ENCODE results near the gene TTLL4.

The TTLL4 gene

GRCh38 chr2:218781691-218782527 lies 71.3 kb downstream of the TTLL4 start, which contains the start of gene CYP27A1:
CYP27A1 (plus strand) TSS chr2:218782147; CDS start chr2:218782183, 36 bp downstream.
- DNase-seq (ENCODE audit: low read depth in 1 of 2, low spot score in 1 of 2) = no peak

GRCh38 chr2:218782528-218782844 lies 71.9 kb downstream of the TTLL4 start:
- DNase-seq (ENCODE audit: low read depth in 1 of 2, low spot score in 1 of 2) = no peak

GRCh38 chr2:218783688-218784087 lies 73.1 kb downstream of the TTLL4 start:
- DNase-seq (ENCODE audit: low read depth in 1 of 2, low spot score in 1 of 2) = no peak

GRCh38 chr2:218785103-218785502 lies 74.5 kb downstream of the TTLL4 start:
- DNase-seq (ENCODE audit: low read depth in 1 of 2, low spot score in 1 of 2) = no peak

- no peak for DNase-seq (ENCODE audit: low read depth in 1 of 2, low spot score in 1 of 2)
Measured at GRCh38 chr2:218786133-218786532, 75.5 kb downstream of the TTLL4 start.

- DNase-seq (ENCODE audit: low read depth in 1 of 2, low spot score in 1 of 2) = no peak
Measured at GRCh38 chr2:218788529-218789255, 78.1 kb downstream of the TTLL4 start.

- no peak for DNase-seq (ENCODE audit: low read depth in 1 of 2, low spot score in 1 of 2)
Measured at GRCh38 chr2:218792433-218792832, 81.8 kb downstream of the TTLL4 start.

GRCh38 chr2:218796691-218797090 lies 86.1 kb downstream of the TTLL4 start:
- no peak for DNase-seq (ENCODE audit: low read depth in 1 of 2, low spot score in 1 of 2)

GRCh38 chr2:218798767-218799504 lies 88.3 kb downstream of the TTLL4 start:
- DNase-seq (ENCODE audit: low read depth in 1 of 2, low spot score in 1 of 2) = no peak

- no peak for DNase-seq (ENCODE audit: low read depth in 1 of 2, low spot score in 1 of 2)
Measured at GRCh38 chr2:218799990-218800389, 89.4 kb downstream of the TTLL4 start.

- no peak for DNase-seq (ENCODE audit: low read depth in 1 of 2, low spot score in 1 of 2)
Measured at GRCh38 chr2:218802386-218802994, 91.9 kb downstream of the TTLL4 start.

- no peak for DNase-seq (ENCODE audit: low read depth in 1 of 2, low spot score in 1 of 2)
Measured at GRCh38 chr2:218804817-218805216, 94.2 kb downstream of the TTLL4 start.
